OCI-LY7 (cell line): ENCODE results near the gene TECPR2. TPM values are rescaled to one million over a fixed set of nuclear protein-coding genes. Genes with fewer than 3 reads are reported as not detected.

Source experiments
- BruUV-seq: library from RNA; stranded (reverse); fragments of 400-500 nt; replicated peaks from 2 replicates; lab custom pipeline; 2021; lab: Mats Ljungman, UMichigan
- CTCF ChIA-PET: fragments of 300-600 bp; sonication (Branson Sonifier 250); formaldehyde crosslinking; loops from one replicate; lab custom pipeline; 2022; ENCODE audit warnings: antibody characterized with exemption; ENCODE audit not compliant: unreplicated experiment; lab: Charles Lee
- POLR2A ChIA-PET: fragments of 300-600 bp; sonication (Branson Sonifier 250); formaldehyde crosslinking; loops from one replicate; lab custom pipeline; 2022; ENCODE audit warnings: antibody characterized with exemption; lab: Charles Lee
- DNase-seq: peaks from one replicate; pipeline ENCODE4 v3.0.0-alpha.2; 2015; ENCODE audit warnings: low spot score
- H2AFZ ChIP-seq: fragments of 200-600 bp; sonication (generic), shearing (Covaris generic); 2 replicates; pipeline ENCODE4 v1.6.1; 2014; ENCODE audit warnings: mild to moderate bottlenecking, antibody characterized with exemption, low read length, moderate library complexity
- H3K27ac ChIP-seq: fragments of 200-600 bp; sonication (generic); 2 replicates; pipeline ENCODE4 v1.5.1; 2014; ENCODE audit warnings: mixed run types, low read depth, mild to moderate bottlenecking, moderate library complexity, low read length, inconsistent platforms; ENCODE audit not compliant: poor library complexity, severe bottlenecking
- H3K36me3 ChIP-seq: fragments of 200-600 bp; sonication (generic); 2 replicates; pipeline ENCODE4 v1.6.1; 2014; ENCODE audit warnings: mild to moderate bottlenecking, antibody characterized with exemption, low read length, moderate library complexity, mixed read lengths; ENCODE audit not compliant: insufficient read depth
- H3K4me1 ChIP-seq: fragments of 200-600 bp; sonication (generic); 2 replicates; pipeline ENCODE4 v1.5.1; 2014; ENCODE audit warnings: mild to moderate bottlenecking, low read length; ENCODE audit not compliant: insufficient read depth, poor library complexity, severe bottlenecking
- H3K4me2 ChIP-seq: fragments of 200-600 bp; sonication (generic); 2 replicates; pipeline ENCODE4 v1.6.1; 2014; ENCODE audit warnings: mild to moderate bottlenecking, low read length
- H3K4me3 ChIP-seq: fragments of 200-600 bp; sonication (generic); 2 replicates; pipeline ENCODE4 v1.5.1; 2014; ENCODE audit warnings: mild to moderate bottlenecking, low read depth, low read length; ENCODE audit not compliant: poor library complexity, severe bottlenecking
- H3K79me2 ChIP-seq: fragments of 200-600 bp; sonication (generic); 2 replicates; pipeline ENCODE4 v1.6.1; 2016; ENCODE audit warnings: low read depth, mild to moderate bottlenecking, low read length, moderate library complexity, mixed read lengths; ENCODE audit not compliant: insufficient read depth
- H3K9me2 ChIP-seq: fragments of 200-600 bp; sonication (generic); 2 replicates; pipeline ENCODE4 v1.6.1; 2016; ENCODE audit warnings: mild to moderate bottlenecking, low read length, mixed read lengths; ENCODE audit not compliant: insufficient read depth
- H3K9me3 ChIP-seq: fragments of 200-600 bp; sonication (generic); 2 replicates; pipeline ENCODE4 v1.6.1; 2014; ENCODE audit warnings: mild to moderate bottlenecking, mixed run types, low read length, mixed read lengths
- H4K20me1 ChIP-seq: fragments of 200-600 bp; sonication (generic); 2 replicates; pipeline ENCODE4 v1.6.1; 2014; ENCODE audit warnings: mild to moderate bottlenecking, antibody characterized with exemption, low read length, moderate library complexity, mixed read lengths; ENCODE audit not compliant: insufficient read depth
- CTCF ChIP-seq: fragments of 200-600 bp; sonication (generic); conservative IDR thresholded peaks from 2 replicates; pipeline ENCODE4 v1.5.1; 2014; ENCODE audit warnings: mild to moderate bottlenecking, antibody characterized with exemption, low read length, moderate library complexity, mixed read lengths
- EZH2phosphoT487 ChIP-seq: fragments of 200-600 bp; sonication (generic); IDR thresholded peaks from 2 replicates; pipeline ENCODE4 v1.6.1; 2018; ENCODE audit warnings: low read depth, borderline replicate concordance, mild to moderate bottlenecking, mixed run types, antibody characterized with exemption, low read length, moderate library complexity, mixed read lengths
- intact Hi-C: fragments of 100-400 bp; cut with micrococcal nuclease; formaldehyde crosslinking; loops from one replicate; pipeline ENCODE4 v1.10.0; 2022; ENCODE audit not compliant: unreplicated experiment
- total RNA-seq, 2 experiments: library from RNA; depleted of rRNA in 1 of 2; stranded (reverse); fragments of >200 nt in 1 of 2; shearing (Covaris generic) in 1 of 2; gene quantifications; 2 replicates each; pipeline ENCODE4 v1.2.3, GENCODE V29; 2014 to 2022

TECPR2 gene
- total RNA-seq, 2 experiments from 2014 or later = 5.3 to 12.7 TPM

- Histone ChIP-seq H3K79me2 (no peaks in the 10 kb centered on the region), H3K9me3 (no peaks in the 10 kb centered on the region), H2AFZ (no peak overlapping the region), H3K9me2 (no peaks in the 10 kb centered on the region), H3K27ac (no peak overlapping the region), H3K4me2 (no peak overlapping the region), H4K20me1 (no peaks in the 10 kb centered on the region), H3K4me3 (no peak overlapping the region), H3K4me1 (peaks cover 16% of the 10 kb centered on the region), H3K36me3 (peaks cover 8% of the 10 kb centered on the region)
- ChIA-PET POLR2A (no interaction called here), CTCF (no interaction called here)
- BruUV-seq = no TSS peak
- TF ChIP-seq CTCF (no peak), EZH2phosphoT487 (no peak)
- no peak for DNase-seq
- intact Hi-C loops = no loop called here
Measured at GRCh38 chr14:102374264-102374663, 11.5 kb downstream of the TECPR2 start.

GRCh38 chr14:102375119-102375518 lies 12.4 kb downstream of the TECPR2 start:
- TF ChIP-seq EZH2phosphoT487 (no peak), CTCF (no peak)
- Histone ChIP-seq H3K79me2 (no peaks in the 10 kb centered on the region), H3K27ac (no peak overlapping the region), H3K4me2 (no peak overlapping the region), H2AFZ (no peak overlapping the region), H3K36me3 (peaks cover 9% of the 10 kb centered on the region), H3K9me3 (no peaks in the 10 kb centered on the region), H3K4me1 (peaks cover 7% of the 10 kb centered on the region), H3K9me2 (no peaks in the 10 kb centered on the region), H4K20me1 (no peaks in the 10 kb centered on the region), H3K4me3 (no peak overlapping the region)
- BruUV-seq = no TSS peak
- DNase-seq = no peak
- intact Hi-C loops = no loop called here
- POLR2A ChIA-PET = interaction anchor here (0.5 kb wide), 1 partner anchor 337 kb away, joined by 3 read pairs; no protein-coding TSS in a partner anchor
- CTCF ChIA-PET = interaction anchor here (0.6 kb wide), 1 partner anchor 1561 kb away, joined by 3 read pairs; no protein-coding TSS in a partner anchor

- Histone ChIP-seq H3K27ac (no peak overlapping the region), H3K4me2 (no peak overlapping the region), H3K9me2 (no peaks in the 10 kb centered on the region), H3K79me2 (no peaks in the 10 kb centered on the region), H2AFZ (no peak overlapping the region), H4K20me1 (no peaks in the 10 kb centered on the region), H3K9me3 (no peaks in the 10 kb centered on the region), H3K4me3 (no peak overlapping the region), H3K4me1 (no peaks in the 10 kb centered on the region), H3K36me3 (peaks cover 9% of the 10 kb centered on the region)
- ChIA-PET POLR2A (no interaction called here), CTCF (no interaction called here)
- intact Hi-C loops = no loop called here
- no peak for DNase-seq
- BruUV-seq = no TSS peak
- TF ChIP-seq CTCF = no peak
Measured at GRCh38 chr14:102377696-102378095, 15.0 kb downstream of the TECPR2 start.
